ENCODE results near the gene FAF1.
"Not testable (repeated sequence)": the region's sequence is repeated elsewhere in the genome, so short reads cannot be mapped to it uniquely, and the experiment has no call there.

Gene FAF1
- total RNA-seq, result 57.1 to 67.1 (median 61.1) reads per million in 4 experiments

- peak; percentile 94 for DNase-seq
Observed at GRCh38 chr1:50959913-50960844, at the start of gene FAF1. FAF1 (minus strand) TSS chr1:50960267; CDS start chr1:50959811, 456 bp downstream.

DNA sequence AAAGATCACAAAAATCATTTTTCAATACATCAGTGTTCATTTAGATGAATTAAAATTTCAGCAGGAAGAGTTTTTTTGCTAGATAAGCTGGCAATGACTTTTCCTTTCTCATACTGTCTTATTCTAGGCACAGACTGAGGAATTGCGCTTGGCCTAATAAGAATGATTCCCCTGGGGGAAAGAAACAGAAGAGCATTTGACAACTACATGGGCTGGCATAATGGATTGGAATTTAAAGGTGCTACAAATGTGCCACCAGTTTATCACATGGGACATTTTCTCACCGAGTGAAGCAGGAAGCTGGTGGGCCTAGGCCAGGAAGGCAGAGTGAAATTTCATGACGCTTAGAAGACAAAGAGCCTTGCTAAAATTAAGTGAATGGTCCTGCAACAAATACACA, 49.3 kb upstream of the FAF1 start:
- DNase-seq, result no peak

DNA sequence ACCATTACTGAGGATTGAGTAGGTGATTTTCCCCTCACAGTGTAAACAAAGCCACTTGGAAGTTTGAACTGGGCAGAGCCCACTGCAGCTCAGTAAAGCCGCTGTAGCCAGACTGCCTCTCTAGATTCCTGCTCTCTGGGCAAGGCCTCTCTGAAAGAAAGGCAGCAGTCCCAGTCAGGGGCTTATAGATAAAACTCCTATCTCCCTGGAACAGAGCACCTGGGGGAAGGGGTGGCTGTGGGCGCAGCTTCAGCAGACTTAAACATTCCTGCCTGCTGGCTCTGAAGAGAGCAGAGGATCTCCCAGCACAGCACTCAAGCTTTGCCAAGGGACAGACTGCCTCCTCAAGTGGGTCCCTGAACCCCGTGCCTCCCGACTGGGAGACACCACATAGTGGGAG, 45.5 kb upstream of the FAF1 start:
- not testable (repeated sequence) for DNase-seq

- DNase-seq, result no peak
Observed at GRCh38 chr1:51002516-51002915, 42.4 kb upstream of the FAF1 start.

GRCh38 chr1:51000651-51001050, 40.6 kb upstream of the FAF1 start:
- no peak for DNase-seq

GRCh38 chr1:51000160-51000559, 40.1 kb upstream of the FAF1 start:
- DNase-seq, result no peak

DNA sequence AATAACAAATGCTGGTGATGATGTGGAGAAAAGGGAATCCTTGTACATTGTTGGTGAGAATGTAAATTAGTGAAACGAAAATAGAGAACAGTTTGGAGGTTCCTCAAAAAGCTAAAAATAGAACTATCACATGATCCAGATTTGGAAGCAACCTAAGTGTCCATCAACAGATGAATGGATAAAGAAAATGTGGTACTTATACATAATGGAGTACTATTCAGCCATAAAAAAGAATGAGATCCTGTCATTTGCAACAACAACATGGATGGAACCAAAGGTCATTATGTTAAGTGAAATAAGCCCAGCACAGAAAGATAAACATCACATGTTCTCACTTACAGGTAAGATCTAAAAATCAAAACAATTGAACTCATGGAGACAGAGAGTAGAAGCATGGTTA, 39.3 kb upstream of the FAF1 start:
- not testable (repeated sequence) for DNase-seq

- no peak for DNase-seq
Observed at GRCh38 chr1:50996083-50996482, 36.0 kb upstream of the FAF1 start.

GRCh38 chr1:50995651-50996050, 35.6 kb upstream of the FAF1 start:
- no peak for DNase-seq

DNA sequence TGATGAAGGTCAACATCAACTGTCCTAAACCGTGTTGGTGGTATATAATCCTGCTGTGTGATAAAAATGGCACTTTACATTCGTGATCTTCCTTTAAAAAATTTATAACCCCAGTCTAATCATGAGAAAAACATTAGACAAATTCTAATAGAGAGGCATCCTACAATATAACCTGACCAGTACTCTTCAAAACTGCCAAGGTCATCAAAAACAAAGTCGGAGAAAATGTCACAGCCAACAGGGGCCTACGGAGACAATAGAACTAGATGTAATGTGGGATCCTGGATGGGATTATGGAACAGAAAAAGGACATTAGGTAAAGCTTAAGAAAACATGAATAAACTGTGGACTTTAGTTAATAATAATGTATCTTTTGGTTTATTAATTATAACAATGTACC, 34.9 kb upstream of the FAF1 start:
- DNase-seq, result no peak

DNA sequence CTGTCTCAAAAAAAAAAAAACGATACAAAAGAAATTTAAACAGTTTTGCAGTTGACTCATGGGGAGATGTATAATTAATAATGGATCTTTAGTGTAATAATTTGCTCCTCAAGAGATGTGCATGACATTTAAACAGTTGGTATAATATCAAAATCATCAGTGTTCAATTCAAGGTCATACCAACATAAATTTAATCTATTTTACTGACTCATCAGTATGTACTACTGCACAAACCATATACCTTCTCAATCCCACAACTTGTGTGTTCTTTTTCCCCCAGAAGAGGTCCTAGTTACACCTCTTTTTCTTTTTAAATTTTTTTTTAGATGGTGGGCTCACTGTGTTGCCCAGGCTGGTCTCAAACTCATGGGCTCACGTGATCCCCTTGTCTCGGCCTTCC, 33.6 kb upstream of the FAF1 start:
- no peak for DNase-seq

- no peak for DNase-seq
Observed at GRCh38 chr1:50992532-50993318, 32.7 kb upstream of the FAF1 start.

DNA sequence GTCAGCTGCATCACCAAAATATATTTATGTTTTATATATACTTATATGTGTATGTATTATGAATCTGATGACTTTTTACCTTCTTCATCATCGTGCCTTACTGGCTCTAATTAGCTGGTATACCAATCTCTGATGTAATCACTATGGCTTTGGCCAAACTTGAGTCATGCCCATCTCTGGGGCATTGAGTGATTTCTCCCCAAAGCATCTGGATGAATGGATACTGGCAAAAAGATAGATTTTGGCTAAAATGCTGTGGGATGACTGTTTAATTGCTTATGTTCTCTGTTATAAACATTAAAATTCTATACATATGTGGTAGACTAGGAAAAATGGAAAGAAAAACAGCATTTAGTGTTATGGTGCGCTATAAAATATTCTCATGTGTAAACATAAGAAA, 29.6 kb upstream of the FAF1 start:
- no peak for DNase-seq

DNA sequence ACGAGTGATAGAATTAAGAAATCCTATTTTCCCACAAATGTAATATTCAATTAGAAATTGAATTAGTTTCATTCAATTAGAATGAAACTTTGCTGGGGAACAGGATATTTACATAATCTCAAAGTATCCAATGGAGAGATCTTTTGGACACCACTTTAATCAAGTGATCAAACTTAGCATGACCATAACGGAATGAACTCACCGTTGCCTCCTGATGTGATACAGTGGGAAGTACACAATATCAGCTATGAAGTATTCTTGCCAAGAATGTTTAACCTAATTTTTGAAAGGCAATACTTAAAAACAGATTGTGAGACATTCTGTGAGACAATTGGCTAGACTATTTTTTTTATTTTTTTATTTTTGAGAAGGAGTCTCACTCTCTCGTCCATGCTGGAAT, 26.6 kb upstream of the FAF1 start:
- DNase-seq, result no peak

- DNase-seq, result no peak
Observed at GRCh38 chr1:50985094-50985493, 25.0 kb upstream of the FAF1 start.

DNA sequence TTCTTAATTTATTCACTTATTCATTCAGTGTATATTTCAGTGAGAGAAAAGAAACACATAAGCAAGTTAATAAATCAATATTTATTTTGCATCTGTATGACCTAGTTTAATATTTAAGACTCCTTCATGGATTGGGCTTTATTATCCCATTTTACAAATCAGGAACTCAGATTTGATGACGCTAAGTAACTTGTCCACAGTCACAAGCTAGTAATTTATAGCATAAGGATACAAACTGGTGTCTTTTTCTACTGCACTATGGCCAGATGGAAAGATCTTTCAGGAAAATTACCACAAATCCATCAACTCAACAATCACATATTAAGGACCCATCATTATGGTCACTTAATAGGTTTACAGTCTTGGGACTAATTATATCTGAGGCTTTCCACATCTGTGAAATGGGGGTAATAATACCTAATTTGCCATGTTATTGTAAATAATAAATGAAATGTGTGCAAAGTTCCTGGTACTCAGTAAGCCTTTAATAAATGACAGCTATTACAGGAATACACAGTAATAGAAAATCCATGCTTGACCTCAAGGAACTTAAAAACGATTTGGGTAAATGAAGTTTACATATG, 23.2 kb upstream of the FAF1 start:
- no peak for DNase-seq

GRCh38 chr1:50982611-50983010, 22.5 kb upstream of the FAF1 start:
- DNase-seq, result no peak

DNA sequence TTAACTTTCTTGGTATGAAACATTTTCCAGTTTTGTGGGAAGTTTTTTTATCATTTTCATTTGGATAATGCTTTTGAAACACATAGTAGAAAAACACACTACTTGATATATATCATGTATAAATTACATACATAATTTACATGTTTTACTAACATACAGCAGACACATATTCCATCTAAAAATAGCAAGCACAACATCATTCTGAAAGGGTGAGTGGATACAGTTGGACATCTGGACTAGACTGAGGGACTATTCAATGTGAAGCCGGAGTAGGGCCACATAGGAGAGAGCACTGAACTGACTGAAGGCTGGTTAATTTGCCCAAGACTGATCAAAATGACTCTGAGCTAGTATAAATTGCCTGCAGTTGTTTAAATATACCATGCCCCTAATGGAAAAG, 21.7 kb upstream of the FAF1 start:
- no peak for DNase-seq

- no peak for DNase-seq
Observed at GRCh38 chr1:50980505-50980904, 20.4 kb upstream of the FAF1 start.

DNA sequence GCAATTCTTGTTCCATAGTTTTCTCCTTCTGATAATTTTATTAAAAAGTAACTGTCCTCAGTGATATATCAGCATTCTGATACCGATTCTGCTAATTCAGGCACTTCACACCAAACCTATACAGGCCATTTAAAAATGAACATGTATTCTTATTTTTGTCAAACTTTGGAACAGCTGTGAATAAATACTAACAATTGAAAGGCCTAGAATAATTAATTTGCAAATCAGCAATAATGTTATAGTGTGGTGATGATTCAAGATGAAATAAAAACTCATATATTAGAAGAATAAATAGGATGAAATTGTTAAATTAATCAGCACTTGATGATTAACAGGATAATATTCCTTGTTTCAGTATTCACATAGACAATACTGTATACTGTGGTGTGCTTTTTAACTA, 19.9 kb upstream of the FAF1 start:
- DNase-seq, result no peak

- DNase-seq, result no peak
Observed at GRCh38 chr1:50978852-50979781, 19.1 kb upstream of the FAF1 start.

GRCh38 chr1:50978144-50978851, 18.2 kb upstream of the FAF1 start:
- no peak for DNase-seq

All from effector CD8-positive, alpha-beta T cell (primary cell).